ENCODE measurements around the gene PPFIA1. TPM values are rescaled to one million over a fixed set of nuclear protein-coding genes. Genes with fewer than 3 reads are reported as not detected.
A peak's percentile ranks its signal among the peaks of the same experiment; 100 is the strongest.

PPFIA1 gene
- total RNA-seq, 1 donor from 2014 or later = 29.3 TPM

DNA sequence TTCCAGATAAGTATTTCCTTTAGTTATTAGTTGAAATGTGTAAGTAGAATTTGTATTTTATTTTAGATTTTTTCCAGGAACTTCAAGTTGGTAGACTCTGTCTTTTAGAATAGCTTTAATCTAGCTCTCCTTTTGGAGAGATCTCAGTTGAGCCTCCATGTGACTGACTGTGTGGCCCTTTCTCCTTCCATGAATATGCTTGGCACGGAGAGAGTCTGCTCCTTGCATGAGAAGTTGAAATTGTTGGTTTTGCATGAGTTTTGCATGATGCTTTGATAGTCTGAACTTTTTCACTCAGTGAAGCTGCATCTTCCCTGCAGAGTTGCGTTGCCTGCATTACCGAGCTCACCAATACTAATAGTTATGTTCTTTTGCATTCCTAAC, 95.0 kb downstream of the PPFIA1 start:
- H3K27ac ChIP-seq = peak overlapping the region; percentile 55 to 62
- DNase-seq (ENCODE audit: low spot score in 2 of 2) = no peak
- peaks cover 4 to 6% of the 10 kb centered on the region in 2 donors for H3K36me3 ChIP-seq

DNA sequence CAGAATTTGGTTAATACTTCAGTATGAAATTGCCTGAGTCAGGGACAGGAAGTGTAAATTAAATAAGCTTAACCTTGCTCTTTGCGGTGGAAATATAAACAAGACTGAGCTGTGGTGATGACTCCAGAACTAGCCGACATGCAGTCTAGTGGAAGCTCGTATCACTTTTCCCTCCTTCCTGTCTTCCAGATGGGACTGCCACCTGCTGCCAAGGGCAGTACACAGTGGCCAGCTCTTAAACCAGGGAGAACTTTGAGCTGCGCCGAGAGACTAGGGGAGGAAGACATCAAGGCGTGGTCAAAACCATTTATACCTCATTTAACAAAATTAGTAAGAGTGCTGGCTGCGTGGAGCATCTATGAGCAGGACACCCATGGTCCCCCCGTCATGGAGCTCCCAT, 96.6 kb downstream of the PPFIA1 start:
- intact Hi-C loops (cut with DNase I) = no loop called here

More for the DNA sequence above, 95.0 kb downstream of the PPFIA1 start:
- Histone ChIP-seq H3K27me3 (no peaks in the 10 kb centered on the region), H3K4me3 (no peak overlapping the region), H3K4me1 (peaks cover 7 to 18% of the 10 kb centered on the region in 2 donors), H3K9me3 (no peaks in the 10 kb centered on the region)
- intact Hi-C loops (cut with DNase I) = no loop called here
- TF ChIP-seq CTCF (IDR thresholded peaks at IDR 0.05) = no peak

GRCh38 chr11:70368961-70369360, 98.5 kb downstream of the PPFIA1 start:
- Histone ChIP-seq H3K36me3 (peaks cover 8 to 20% of the 10 kb centered on the region in 2 donors), H3K4me1 (peaks cover 3 to 11% of the 10 kb centered on the region in 2 donors), H3K27me3 (no peaks in the 10 kb centered on the region), H3K27ac (no peak overlapping the region), H3K9me3 (no peaks in the 10 kb centered on the region), H3K4me3 (no peak overlapping the region)
- intact Hi-C loops (cut with DNase I) = no loop called here
- DNase-seq (ENCODE audit: low spot score in 2 of 2) = no peak
- no peak for TF ChIP-seq CTCF (IDR thresholded peaks at IDR 0.05)

More for the DNA sequence above, 96.6 kb downstream of the PPFIA1 start:
- Histone ChIP-seq H3K9me3 (no peaks in the 10 kb centered on the region), H3K4me3 (no peak overlapping the region), H3K36me3 (peaks cover 3 to 4% of the 10 kb centered on the region in 2 donors), H3K4me1 (peaks cover 7 to 18% of the 10 kb centered on the region in 2 donors), H3K27me3 (no peaks in the 10 kb centered on the region), H3K27ac (no peak overlapping the region)
- no peak for TF ChIP-seq CTCF (IDR thresholded peaks at IDR 0.05)
- DNase-seq (ENCODE audit: low spot score in 2 of 2) = no peak

- H3K4me1 ChIP-seq = no peaks in the 10 kb centered on the region
- no peaks in the 10 kb centered on the region for H3K9me3 ChIP-seq
- H3K4me3 ChIP-seq = no peak overlapping the region
- no peaks in the 10 kb centered on the region for H3K27me3 ChIP-seq
- H3K36me3 ChIP-seq = peaks cover 12 to 42% of the 10 kb centered on the region in 2 donors
- no peak for DNase-seq (ENCODE audit: low spot score in 2 of 2)
- no peak overlapping the region for H3K27ac ChIP-seq
- intact Hi-C loops (cut with DNase I) = no loop called here
- no peak for TF ChIP-seq CTCF (IDR thresholded peaks at IDR 0.05)
Measured at GRCh38 chr11:70371241-70371640, 100.8 kb downstream of the PPFIA1 start.

DNA sequence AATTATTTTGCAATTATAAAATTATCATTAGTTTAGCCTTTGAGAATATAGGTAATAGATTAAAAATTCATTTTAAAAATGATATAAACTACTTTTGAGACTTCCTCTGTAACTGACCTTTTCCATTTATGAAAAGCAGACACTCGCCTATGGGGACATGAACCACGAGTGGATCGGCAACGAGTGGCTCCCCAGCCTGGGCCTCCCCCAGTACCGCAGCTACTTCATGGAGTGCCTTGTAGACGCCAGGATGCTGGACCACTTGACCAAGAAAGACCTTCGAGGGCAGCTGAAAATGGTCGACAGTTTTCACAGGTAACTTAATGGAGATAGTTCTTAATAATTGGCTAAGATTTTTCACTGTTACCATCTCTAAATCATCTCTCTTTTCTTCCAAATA, 101.6 kb downstream of the PPFIA1 start:
- no peaks in the 10 kb centered on the region for H3K4me1 ChIP-seq
- intact Hi-C loops (cut with DNase I) = no loop called here
- H3K9me3 ChIP-seq = no peaks in the 10 kb centered on the region
- no peak for TF ChIP-seq CTCF (IDR thresholded peaks at IDR 0.05)
- H3K27ac ChIP-seq = no peak overlapping the region
- DNase-seq (ENCODE audit: low spot score in 2 of 2) = no peak
- H3K27me3 ChIP-seq = no peaks in the 10 kb centered on the region
- no peak overlapping the region for H3K4me3 ChIP-seq
- peaks cover 18 to 51% of the 10 kb centered on the region in 2 donors for H3K36me3 ChIP-seq

DNA sequence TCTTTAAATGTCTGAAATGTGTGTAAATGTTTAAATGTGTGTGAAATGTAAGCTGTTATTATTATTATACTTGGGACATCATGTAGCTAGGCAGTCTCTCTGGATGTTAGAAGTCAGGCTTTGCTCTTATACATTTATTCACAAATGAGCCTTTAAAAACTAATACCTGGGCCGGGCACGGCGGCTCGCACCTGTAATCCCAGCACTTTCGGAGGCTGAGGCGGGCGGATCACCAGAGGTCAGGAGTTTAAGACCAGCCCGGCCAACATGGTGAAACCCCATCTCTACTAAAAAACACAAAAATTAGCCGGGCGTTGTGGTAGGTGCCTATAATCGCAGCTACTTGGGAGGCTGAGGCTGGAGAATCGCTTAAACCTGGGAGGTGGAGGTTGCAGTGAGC, 106.1 kb downstream of the PPFIA1 start:
- Histone ChIP-seq H3K4me1 (no peaks in the 10 kb centered on the region), H3K9me3 (no peaks in the 10 kb centered on the region), H3K27me3 (no peaks in the 10 kb centered on the region), H3K36me3 (peaks cover 39 to 71% of the 10 kb centered on the region in 2 donors), H3K27ac (no peak overlapping the region), H3K4me3 (no peak overlapping the region)
- no peak for TF ChIP-seq CTCF (IDR thresholded peaks at IDR 0.05)
- intact Hi-C loops (cut with DNase I) = no loop called here
- no peak for DNase-seq (ENCODE audit: low spot score in 2 of 2)
